Heart left ventricle (tissue), 16 donors: ENCODE data around the gene SV2B. TPM values are rescaled to one million over a fixed set of nuclear protein-coding genes. Genes with fewer than 3 reads are reported as not detected.

ENCODE experiments used
- ATAC-seq, 4 donors: fragments of 200-7000 bp; cut with Tn5 transposase; one replicate each; pipeline ENCODE4 v1.9.1; 2020 to 2022; ENCODE audit warnings: moderate library complexity in 4 of 4, mild to moderate bottlenecking in 3 of 4, moderate number of reproducible peaks in 1 of 4
- DNase-seq, 5 donors: peaks; one replicate each; pipeline ENCODE4 v3.0.0-alpha.2; 2020
- H3K27ac ChIP-seq, 12 donors: fragments of 200-600 bp; sonication (generic) in 4 of 12; one replicate each; pipeline versions ENCODE4 v1.5.0 to v1.8.0; 2016 to 2022; ENCODE audit warnings: mild to moderate bottlenecking in 2 of 12
- H3K27me3 ChIP-seq, 9 donors: fragments of 200-600 bp; sonication (generic) in 2 of 9; one replicate each; pipeline versions ENCODE4 v1.5.1 to v1.8.0; 2016 to 2022; ENCODE audit warnings: mild to moderate bottlenecking in 3 of 9
- H3K36me3 ChIP-seq, 9 donors: fragments of 200-600 bp; sonication (generic) in 2 of 9; one replicate each; pipeline versions ENCODE4 v1.5.0 to v1.8.0; 2018 to 2022; ENCODE audit warnings: mild to moderate bottlenecking in 2 of 9
- H3K4me1 ChIP-seq, 12 donors: fragments of 200-600 bp; sonication (generic) in 4 of 12; one replicate each; pipeline versions ENCODE4 v1.5.0 to v1.8.0; 2016 to 2022; ENCODE audit warnings: mild to moderate bottlenecking in 3 of 12
- H3K4me3 ChIP-seq, 12 donors: fragments of 200-600 bp; sonication (generic) in 4 of 12; one replicate each; pipeline versions ENCODE4 v1.5.0 to v1.8.0; 2017 to 2022; ENCODE audit warnings: mild to moderate bottlenecking in 9 of 12, moderate library complexity in 4 of 12
- H3K9me3 ChIP-seq, 12 donors: fragments of 200-600 bp; sonication (generic) in 4 of 12; one replicate each; pipeline versions ENCODE4 v1.5.0 to v1.8.0; 2016 to 2022; ENCODE audit warnings: mild to moderate bottlenecking in 1 of 12
- POLR2A ChIP-seq, 2 donors: fragments of 450-650 bp; IDR thresholded peaks; one replicate each; pipeline ENCODE4 v1.6.1; 2017; ENCODE audit warnings: antibody characterized with exemption in 2 of 2, mild to moderate bottlenecking in 2 of 2, moderate library complexity in 2 of 2
- WGBS, 4 donors: extraction: QIAGEN DNeasy Blood & Tissue Kit in 2 of 4; methylation state at CpG; one replicate each; pipeline versions ENCODE4 v1.1.5 to v1.1.7; 2013 to 2018; 5-methylcytosine and 5-hydroxymethylcytosine counted together
- intact Hi-C, 10 donors: fragments of 100-400 bp; cut with DNase I; formaldehyde crosslinking; loops; one replicate each; pipeline versions ENCODE4 v1.11.1 to v1.14.2; 2022
- polyA plus RNA-seq, 2 donors: library from polyadenylated mRNA; stranded (reverse); fragments of 200-250 nt; gene quantifications; one replicate each; pipeline ENCODE4 v1.2.3, GENCODE V29; 2013
- total RNA-seq, 9 donors: library from RNA; depleted of rRNA in 2 of 9; stranded (reverse); fragments of >200 nt in 2 of 9; fragmentation: NEBNext Ultra II Directional in 3 of 9; extraction: Animal tissue kit (Norgen Biotek cat#: 25700) in 3 of 9; gene quantifications; one replicate each; pipeline versions ENCODE4 v1.1.0 to v1.2.4, GENCODE V29; 2016 to 2023
- TF ChIP-seq, protein P1 (sequence below), 12 donors: fragments of 200-600 bp; sonication (generic) in 4 of 12; IDR thresholded peaks; one replicate each; pipeline versions ENCODE4 v1.5.0 to v1.8.0; 2018 to 2022; ENCODE audit warnings: antibody characterized with exemption in 12 of 12, mild to moderate bottlenecking in 5 of 12
- donor health status: ischemic (EF 13 %, LVEDD 7.1; RV severe dilation, severe dysfunction).
- donor health status: healthy with polysubstance abuse.
- donor health status: DM: no; HTN: yes; CAD: no.
- donor health status: DM: no; HTN: no; CAD: no.
- donor health status: ischemic (EF 25% LVEDD 6.9; RV normal size, moderate dysfunction).
- donor health status: ischemic (EF 25% LVEDD 5.7; RV mildly dilated, moderate dysfunction).
- donor health status: healthy.
- donor health status: DM: yes; HTN: yes; CAD: no.
- donor health status: ischemic (EF 35%, LVEDD 5.7; RV mildly dilated, moderate dysfunction).
- donor health status: nonischemic (EF 11% LVEDD 7.7; RV severe dilation, severe dysfunction).
- donor health status: DM: yes; HTN: yes; CAD: no.
- donor health status: PGD.
- donor health status: ischemic (EF 29% LVEDD 5.4; RV normal size, mild dysfunction).
- donor health status: nonischemic (EF 23%, LVEDD 6.1; RV moderate dilation, normal function).

SV2B gene
- total and polyA plus RNA-seq, 11 donors = 0.42 to 23.5 (median 1.9) TPM

DNA sequence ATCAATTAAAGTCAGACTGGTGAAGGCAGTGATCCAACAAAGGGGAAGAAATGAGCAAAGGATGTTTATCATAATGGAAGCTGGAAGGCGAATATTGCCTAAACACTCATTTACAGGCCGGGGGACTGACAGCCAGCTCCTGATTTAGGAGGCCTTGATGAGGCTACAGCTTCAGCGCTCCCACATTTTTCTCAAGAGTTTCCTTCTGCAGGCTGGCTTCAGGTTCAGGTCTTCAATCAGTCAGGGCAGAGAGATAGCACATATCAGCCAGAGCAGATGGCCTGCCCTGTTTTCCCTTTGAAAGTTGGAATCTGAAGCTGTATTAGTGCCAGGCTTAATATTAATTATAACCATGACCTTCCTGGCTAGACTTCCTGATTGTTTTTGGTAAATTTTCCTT is 218.9 kb downstream of the SV2B start:
- Histone ChIP-seq H3K27me3 (no peaks in the 10 kb centered on the region), H3K27ac (no peak overlapping the region), H3K4me1 (no peaks in the 10 kb centered on the region), H3K4me3 (no peak overlapping the region), H3K36me3 (no peaks in the 10 kb centered on the region), H3K9me3 (peaks cover 0 to 2% (median 0%) of the 10 kb centered on the region in 12 donors)
- ATAC-seq (no peak), DNase-seq (no peak)
- no peak for TF ChIP-seq POLR2A (IDR thresholded peaks at IDR 0.05)
- TF ChIP-seq, protein P1, sequence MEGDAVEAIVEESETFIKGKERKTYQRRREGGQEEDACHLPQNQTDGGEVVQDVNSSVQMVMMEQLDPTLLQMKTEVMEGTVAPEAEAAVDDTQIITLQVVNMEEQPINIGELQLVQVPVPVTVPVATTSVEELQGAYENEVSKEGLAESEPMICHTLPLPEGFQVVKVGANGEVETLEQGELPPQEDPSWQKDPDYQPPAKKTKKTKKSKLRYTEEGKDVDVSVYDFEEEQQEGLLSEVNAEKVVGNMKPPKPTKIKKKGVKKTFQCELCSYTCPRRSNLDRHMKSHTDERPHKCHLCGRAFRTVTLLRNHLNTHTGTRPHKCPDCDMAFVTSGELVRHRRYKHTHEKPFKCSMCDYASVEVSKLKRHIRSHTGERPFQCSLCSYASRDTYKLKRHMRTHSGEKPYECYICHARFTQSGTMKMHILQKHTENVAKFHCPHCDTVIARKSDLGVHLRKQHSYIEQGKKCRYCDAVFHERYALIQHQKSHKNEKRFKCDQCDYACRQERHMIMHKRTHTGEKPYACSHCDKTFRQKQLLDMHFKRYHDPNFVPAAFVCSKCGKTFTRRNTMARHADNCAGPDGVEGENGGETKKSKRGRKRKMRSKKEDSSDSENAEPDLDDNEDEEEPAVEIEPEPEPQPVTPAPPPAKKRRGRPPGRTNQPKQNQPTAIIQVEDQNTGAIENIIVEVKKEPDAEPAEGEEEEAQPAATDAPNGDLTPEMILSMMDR (IDR thresholded peaks at IDR 0.05) = no peak
- WGBS, 4 donors = 58 to 82% (median 67%) methylated on average over 3 of the region's 3 CpGs
- intact Hi-C loops = no loop called here

DNA sequence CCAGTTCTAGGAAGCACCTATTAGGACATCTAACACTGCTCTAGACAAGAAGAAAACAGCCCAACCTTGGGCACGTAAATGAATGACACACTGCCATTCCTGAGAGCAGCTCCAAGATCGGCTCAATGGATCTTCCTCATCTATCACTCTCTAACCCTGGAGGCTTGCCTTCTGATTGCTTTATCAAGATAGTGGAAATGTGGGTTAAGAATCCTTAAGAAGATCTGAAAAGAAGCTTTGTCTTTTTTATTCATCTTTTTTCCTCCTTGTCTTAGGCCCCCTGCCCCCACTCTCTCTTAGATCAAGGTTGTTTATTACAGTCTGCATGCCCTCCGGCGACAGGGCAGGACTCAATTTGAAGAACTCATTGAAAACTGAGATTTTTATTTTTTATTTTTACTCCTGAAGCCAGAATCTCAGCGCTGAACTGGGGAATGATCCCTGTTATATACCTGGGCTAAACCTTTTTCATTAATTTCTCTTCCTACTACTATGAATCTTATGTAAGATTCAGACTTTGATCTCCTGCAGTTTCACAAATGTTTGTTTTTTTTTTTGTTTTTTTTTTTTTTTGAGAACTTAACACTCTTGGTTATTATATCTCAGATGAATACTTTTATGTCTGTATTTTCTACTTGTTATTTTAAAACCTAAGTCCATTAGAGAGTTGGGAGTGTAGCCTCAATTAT is 219.5 kb downstream of the SV2B start:
- DNase-seq (no peak), ATAC-seq (no peak)
- H3K4me1 ChIP-seq = no peaks in the 10 kb centered on the region
- no peaks in the 10 kb centered on the region for H3K27me3 ChIP-seq
- no peak for TF ChIP-seq POLR2A (IDR thresholded peaks at IDR 0.05)
- TF ChIP-seq, protein P1 (IDR thresholded peaks at IDR 0.05) = no peak
- no peak overlapping the region for H3K27ac ChIP-seq
- H3K9me3 ChIP-seq = peaks cover 0 to 8% (median 0%) of the 10 kb centered on the region in 12 donors
- intact Hi-C loops = no loop called here
- WGBS, 4 donors = 72 to 78% (median 74%) methylated on average over 5 of the region's 5 CpGs
- no peak overlapping the region for H3K4me3 ChIP-seq
- no peaks in the 10 kb centered on the region for H3K36me3 ChIP-seq

DNA sequence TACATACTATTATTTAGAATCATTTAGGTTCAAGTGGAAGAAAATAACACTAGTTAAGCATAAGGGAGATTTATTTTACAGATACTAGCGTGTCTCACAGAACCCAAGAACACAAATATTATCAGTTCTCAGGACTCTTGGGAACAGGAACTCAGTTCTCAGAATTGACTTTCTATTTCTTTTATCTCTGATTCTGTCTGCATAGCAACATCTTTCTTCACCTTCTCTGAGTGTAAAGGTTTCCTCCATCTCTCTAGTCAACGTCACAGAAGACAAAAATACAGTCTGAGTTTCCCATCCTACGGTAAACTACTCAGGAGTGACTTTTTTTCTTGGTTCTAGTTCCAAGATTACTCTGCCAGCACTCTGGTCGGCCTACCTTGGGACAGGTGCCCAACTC is 220.0 kb downstream of the SV2B start:
- no peak for DNase-seq

DNA sequence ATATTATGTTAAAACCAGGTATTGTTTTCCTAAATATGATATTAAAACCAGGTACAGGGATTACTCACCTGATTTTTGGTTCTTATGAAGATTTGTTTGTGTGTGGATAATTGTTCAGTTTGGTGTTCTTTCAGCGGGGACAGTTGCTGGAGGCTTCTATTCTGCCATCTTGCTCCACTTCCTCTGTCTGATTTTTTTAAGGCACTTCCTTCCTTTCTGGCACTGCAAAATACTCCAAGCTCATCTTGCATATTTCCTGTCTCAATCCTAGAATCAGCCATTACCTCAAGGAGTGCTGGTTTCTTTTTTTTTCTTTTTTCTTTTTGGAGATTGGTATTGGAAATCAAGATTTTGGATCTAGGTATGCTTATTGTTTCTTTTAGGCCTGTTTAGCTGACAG is 229.9 kb downstream of the SV2B start:
- ATAC-seq (no peak), DNase-seq (no peak)
- Histone ChIP-seq H3K4me3 (no peak overlapping the region), H3K36me3 (no peaks in the 10 kb centered on the region), H3K27me3 (no peaks in the 10 kb centered on the region), H3K27ac (no peak overlapping the region), H3K9me3 (no peaks in the 10 kb centered on the region), H3K4me1 (peaks cover 0 to 5% (median 0%) of the 10 kb centered on the region in 12 donors)
- no peak for TF ChIP-seq POLR2A (IDR thresholded peaks at IDR 0.05)
- TF ChIP-seq, protein P1 (IDR thresholded peaks at IDR 0.05) = no peak
- intact Hi-C loops = no loop called here
- WGBS, 4 donors = 56 to 77% (median 58%) methylated on average over 1 of the region's 1 CpG

More for the DNA sequence above, 220.0 kb downstream of the SV2B start:
- Histone ChIP-seq H3K4me3 (no peak overlapping the region), H3K36me3 (no peaks in the 10 kb centered on the region), H3K4me1 (no peaks in the 10 kb centered on the region), H3K9me3 (peaks cover 0 to 10% (median 0%) of the 10 kb centered on the region in 12 donors), H3K27ac (peak overlapping the region in 1 of 12 donors; percentile 14), H3K27me3 (no peaks in the 10 kb centered on the region)
- intact Hi-C loops = no loop called here
- 76 to 79% (median 77%) methylated on average over 4 of the region's 4 CpGs for WGBS, 4 donors
- no peak for ATAC-seq
- TF ChIP-seq, protein P1 (IDR thresholded peaks at IDR 0.05) = no peak
- no peak for TF ChIP-seq POLR2A (IDR thresholded peaks at IDR 0.05)
